IMR-90 (cell line): ENCODE measurements around the gene C1orf116. TPM values are rescaled to one million over a fixed set of nuclear protein-coding genes. Genes with fewer than 3 reads are reported as not detected.

Source experiments
- ATAC-seq: fragments of 200-7000 bp; cut with Tn5 transposase; 2 replicates; pipeline ENCODE4 v1.9.1; 2020; ENCODE audit warnings: low read depth, mild to moderate bottlenecking, moderate library complexity
- BruUV-seq: library from RNA; stranded (reverse); fragments of 400-500 nt; replicated peaks from 2 replicates; lab custom pipeline; 2021; lab: Mats Ljungman, UMichigan
- CTCF ChIA-PET: fragments of 300-600 bp; formaldehyde crosslinking; extraction: SDS; loops from one replicate; lab custom pipeline; 2021; ENCODE audit warnings: antibody characterized with exemption; lab: Yijun Ruan, JAX
- POLR2A ChIA-PET: fragments of 300-600 bp; sonication (Branson Sonifier 250); formaldehyde crosslinking; loops from one replicate; lab custom pipeline; 2022; ENCODE audit warnings: antibody characterized with exemption; ENCODE audit not compliant: unreplicated experiment; lab: Charles Lee
- DNase-seq: peaks from one replicate; pipeline ENCODE4 v3.0.0; 2013
- H2AFZ ChIP-seq: replicated peaks from 2 replicates; pipeline ENCODE3; 2013; ENCODE audit warnings: low read length, mild to moderate bottlenecking; ENCODE audit not compliant: poor library complexity
- H2AK5ac ChIP-seq: 2 replicates; pipeline ENCODE4 v1.6.1; 2013; ENCODE audit warnings: low read depth, low read length, inconsistent platforms
- H2AK9ac ChIP-seq: replicated peaks from 2 replicates; pipeline ENCODE3; 2013; ENCODE audit warnings: mild to moderate bottlenecking, low read depth, low read length, moderate library complexity; ENCODE audit not compliant: poor library complexity
- H2BK120ac ChIP-seq: 2 replicates; pipeline ENCODE4 v1.6.1; 2013; ENCODE audit warnings: low read depth, low read length, inconsistent platforms
- H2BK15ac ChIP-seq: 3 replicates; pipeline ENCODE4 v1.6.1; 2013; ENCODE audit warnings: low read depth, low read length, inconsistent platforms
- H2BK20ac ChIP-seq: 2 replicates; pipeline ENCODE4 v1.6.1; 2013; ENCODE audit warnings: low read depth, mild to moderate bottlenecking, inconsistent platforms, low read length, moderate library complexity
- H2BK5ac ChIP-seq: 2 replicates; pipeline ENCODE4 v1.6.1; 2013; ENCODE audit warnings: mild to moderate bottlenecking, low read depth, low read length, inconsistent platforms; ENCODE audit not compliant: poor library complexity, severe bottlenecking
- H3K14ac ChIP-seq: replicated peaks from 2 replicates; pipeline ENCODE4 v1.6.1; 2013; ENCODE audit warnings: low read depth, low read length, inconsistent platforms
- H3K18ac ChIP-seq: 2 replicates; pipeline ENCODE4 v1.6.1; 2013; ENCODE audit warnings: low read depth, low read length, control low read depth
- H3K23ac ChIP-seq: 2 replicates; pipeline ENCODE4 v1.6.1; 2013; ENCODE audit warnings: low read depth, low read length, inconsistent platforms
- H3K27ac ChIP-seq: 2 replicates; pipeline ENCODE4 v1.5.1; 2013; ENCODE audit warnings: mild to moderate bottlenecking, control low read depth, low read length; ENCODE audit not compliant: insufficient read depth
- H3K27me3 ChIP-seq: 2 replicates; pipeline ENCODE4 v1.6.1; 2013; ENCODE audit warnings: low read length; ENCODE audit not compliant: control insufficient read depth, insufficient read depth
- H3K36me3 ChIP-seq: 2 replicates; pipeline ENCODE4 v1.6.1; 2013; ENCODE audit warnings: low read length, mixed read lengths; ENCODE audit not compliant: control insufficient read depth, insufficient read depth
- H3K4ac ChIP-seq: 2 replicates; pipeline ENCODE4 v1.6.1; 2013; ENCODE audit warnings: low read depth, low read length, inconsistent platforms
- H3K4me1 ChIP-seq: 2 replicates; pipeline ENCODE4 v1.6.1; 2013; ENCODE audit warnings: low read length, mixed read lengths; ENCODE audit not compliant: control insufficient read depth, insufficient read depth
- H3K4me2 ChIP-seq: 2 replicates; pipeline ENCODE4 v1.6.1; 2013; ENCODE audit warnings: low read depth, mild to moderate bottlenecking, control low read depth, low read length, moderate library complexity
- H3K4me3 ChIP-seq: 2 replicates; pipeline ENCODE4 v1.5.1; 2013; ENCODE audit warnings: low read depth, mild to moderate bottlenecking, control low read depth, low read length, moderate library complexity; ENCODE audit not compliant: insufficient read depth
- H3K56ac ChIP-seq: 2 replicates; pipeline ENCODE4 v1.6.1; 2013; ENCODE audit warnings: low read length, inconsistent platforms; ENCODE audit not compliant: insufficient read depth; ENCODE audit errors: extremely low read depth
- H3K79me1 ChIP-seq, 2 experiments: 2 replicates each; pipeline ENCODE4 v1.6.1; 2013; ENCODE audit warnings: low read length in 2 of 2, inconsistent platforms in 1 of 2, low read depth in 1 of 2
- H3K9ac ChIP-seq: 2 replicates; pipeline ENCODE4 v1.6.1; 2013; ENCODE audit warnings: low read depth, low read length, control low read depth
- H3K9me1 ChIP-seq: 2 replicates; pipeline ENCODE4 v1.6.1; 2013; ENCODE audit warnings: low read length, inconsistent platforms; ENCODE audit not compliant: insufficient read depth
- H3K9me3 ChIP-seq: 2 replicates; pipeline ENCODE4 v1.6.1; 2013; ENCODE audit warnings: low read length; ENCODE audit not compliant: control insufficient read depth, insufficient read depth
- H4K20me1 ChIP-seq: 2 replicates; pipeline ENCODE4 v1.6.1; 2013; ENCODE audit warnings: low read length, inconsistent platforms; ENCODE audit not compliant: insufficient read depth
- H4K5ac ChIP-seq: 2 replicates; pipeline ENCODE4 v1.6.1; 2013; ENCODE audit warnings: mild to moderate bottlenecking, low read depth, low read length, control low read depth
- H4K8ac ChIP-seq, 2 experiments: 2 replicates each; pipeline ENCODE4 v1.6.1; 2013; ENCODE audit warnings: low read depth in 2 of 2, low read length in 2 of 2, control low read depth in 1 of 2, inconsistent platforms in 1 of 2
- H4K91ac ChIP-seq: 2 replicates; pipeline ENCODE4 v1.6.1; 2013; ENCODE audit warnings: low read depth, low read length, inconsistent platforms; ENCODE audit not compliant: insufficient read depth
- BHLHE40 ChIP-seq: fragments of 150-350 bp; IDR thresholded peaks from 2 replicates; pipeline ENCODE4 v1.6.1; 2016; ENCODE audit warnings: mild to moderate bottlenecking, low read depth, low read length
- CEBPB ChIP-seq: IDR thresholded peaks from 2 replicates; pipeline ENCODE4 v1.6.1; 2012; ENCODE audit warnings: low read depth, low read length, improper control_type of control experiment
- CHD1 ChIP-seq: IDR thresholded peaks from 2 replicates; pipeline ENCODE4 v1.6.1; 2012; ENCODE audit warnings: low read depth, low read length, improper control_type of control experiment
- CTCF ChIP-seq: conservative IDR thresholded peaks from 2 replicates; pipeline ENCODE4 v1.5.1; 2012; ENCODE audit warnings: mild to moderate bottlenecking, low read depth, low read length, improper control_type of control experiment
- ELK1 ChIP-seq: fragments of 150-350 bp; IDR thresholded peaks from 2 replicates; pipeline ENCODE4 v1.6.1; 2016; ENCODE audit warnings: low read depth, mild to moderate bottlenecking, low read length, moderate library complexity, borderline replicate concordance
- FOS ChIP-seq: fragments of 150-350 bp; IDR thresholded peaks from 2 replicates; pipeline ENCODE4 v1.6.1; 2016; ENCODE audit warnings: low read depth, low read length
- MAFK ChIP-seq: IDR thresholded peaks from 2 replicates; pipeline ENCODE4 v1.6.1; 2012; ENCODE audit warnings: low read depth, low read length, improper control_type of control experiment
- MAZ ChIP-seq: IDR thresholded peaks from 2 replicates; pipeline ENCODE4 v1.6.1; 2012; ENCODE audit warnings: low read depth, mild to moderate bottlenecking, low read length, improper control_type of control experiment, moderate library complexity, borderline replicate concordance
- MXI1 ChIP-seq: IDR thresholded peaks from 2 replicates; pipeline ENCODE4 v1.6.1; 2012; ENCODE audit warnings: low read depth, mild to moderate bottlenecking, low read length, moderate library complexity, borderline replicate concordance
- NFE2L2 ChIP-seq: fragments of 150-350 bp; IDR thresholded peaks from 2 replicates; pipeline ENCODE4 v1.6.1; 2016; ENCODE audit warnings: low read depth, mild to moderate bottlenecking, low read length
- POLR2A ChIP-seq: IDR thresholded peaks from 2 replicates; pipeline ENCODE4 v1.6.1; 2012; ENCODE audit warnings: mild to moderate bottlenecking, low read depth, low read length
- RAD21 ChIP-seq: IDR thresholded peaks from 2 replicates; pipeline ENCODE4 v1.6.1; 2012; ENCODE audit warnings: low read length, improper control_type of control experiment
- RCOR1 ChIP-seq: IDR thresholded peaks from 2 replicates; pipeline ENCODE4 v1.6.1; 2012; ENCODE audit warnings: mild to moderate bottlenecking, low read length, improper control_type of control experiment; ENCODE audit not compliant: insufficient replicate concordance
- RFX5 ChIP-seq: IDR thresholded peaks from 2 replicates; pipeline ENCODE4 v1.8.0; 2012; ENCODE audit warnings: low read depth, mild to moderate bottlenecking, low read length, moderate library complexity
- SMC3 ChIP-seq: fragments of 150-350 bp; IDR thresholded peaks from 2 replicates; pipeline ENCODE4 v1.6.1; 2016; ENCODE audit warnings: low read depth, mild to moderate bottlenecking, antibody characterized with exemption, low read length, moderate library complexity
- WGBS, 2 experiments: methylation state at CpG; one replicate each; pipeline versions ENCODE4 v1.1.5 to v1.1.7; 2013; ENCODE audit warnings: missing lambda C conversion rate in 2 of 2; ENCODE audit not compliant: insufficient read length in 1 of 2; ENCODE audit errors: extremely low coverage in 2 of 2; 5-methylcytosine and 5-hydroxymethylcytosine counted together
- dilution Hi-C: fragments of 300-500 bp; cut with HindIII; formaldehyde crosslinking; loops from one replicate; pipeline ENCODE4 v1.14.3; 2018; ENCODE audit warnings: low sequenced_read_pairs; ENCODE audit not compliant: unreplicated experiment
- in situ Hi-C: fragments of 300-500 bp; cut with MboI; formaldehyde crosslinking; loops from 3 replicates; pipeline ENCODE4 v1.14.3; 2019; ENCODE audit warnings: low sequenced_read_pairs, inconsistent platforms, mixed read lengths
- intact Hi-C: fragments of 100-400 bp; cut with micrococcal nuclease; formaldehyde crosslinking; loops from 2 replicates; pipeline ENCODE4 v1.10.0; 2022
- polyA plus RNA-seq, 3 experiments: library from polyadenylated mRNA; depleted of rRNA; stranded (reverse); fragments of >200 nt; gene quantifications; 2 replicates each; pipeline ENCODE4 v1.2.3, GENCODE V29; 2012; ENCODE audit warnings: low replicate concordance in 1 of 3
- total RNA-seq: library from RNA; depleted of rRNA; stranded (reverse); fragments of >200 nt; gene quantifications from 2 replicates; pipeline ENCODE4 v1.2.3, GENCODE V29; 2012
- TF ChIP-seq, protein P1 (sequence below): fragments of 150-350 bp; IDR thresholded peaks from 2 replicates; pipeline ENCODE4 v1.6.1; 2017; ENCODE audit warnings: mild to moderate bottlenecking, antibody characterized with exemption, low read length, low read depth

Gene C1orf116
- total and polyA plus RNA-seq, 2 of the 4 experiments (the other 2 are of a cell fraction): under 0.01 to 0.03 TPM

DNA sequence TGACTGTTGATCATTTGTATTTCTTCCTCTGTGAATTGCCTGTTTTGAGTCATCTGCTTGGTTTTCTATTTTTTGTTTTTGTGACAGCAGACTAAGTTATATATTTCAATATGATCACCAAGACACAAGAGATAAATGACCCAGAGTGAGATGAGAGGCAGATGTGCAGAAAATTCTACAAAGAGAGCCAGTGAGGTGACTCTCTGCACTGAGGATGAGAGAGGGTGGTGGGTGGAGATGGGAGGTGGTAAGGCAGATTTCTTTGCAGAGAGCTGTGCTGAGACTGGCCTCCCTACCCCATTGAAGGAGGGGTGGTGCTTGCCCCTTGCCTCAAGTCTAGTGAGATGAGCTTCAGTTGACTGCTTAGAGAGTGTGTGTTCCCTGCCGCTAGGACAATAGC, 44.7 kb downstream of the C1orf116 start:
- Histone ChIP-seq H4K20me1 (no peaks in the 10 kb centered on the region), H3K23ac (no peak overlapping the region), H2BK15ac (no peak overlapping the region), H3K27ac (no peak overlapping the region), H2AK5ac (no peak overlapping the region), H2BK120ac (no peak overlapping the region), H2BK5ac (no peak overlapping the region), H3K4me2 (no peak overlapping the region), H2AFZ (no peak overlapping the region), H3K9me1 (no peaks in the 10 kb centered on the region), H2BK20ac (no peak overlapping the region), H3K9me3 (peaks cover 3% of the 10 kb centered on the region; the same call in 1 of the 2 replicates), H3K4ac (no peak overlapping the region), H3K36me3 (no peaks in the 10 kb centered on the region), H3K56ac (no peak overlapping the region), H4K8ac (no peak overlapping the region), H3K18ac (no peak overlapping the region), H3K4me3 (no peak overlapping the region), H2AK9ac (peak overlapping the region; percentile 33), H4K91ac (no peak overlapping the region), H3K79me1 (no peaks in the 10 kb centered on the region), H3K9ac (no peak overlapping the region), H3K27me3 (peaks cover 42% of the 10 kb centered on the region), H4K5ac (no peak overlapping the region), H3K4me1 (no peaks in the 10 kb centered on the region), H3K14ac (no peak overlapping the region)
- no peak for ATAC-seq
- intact Hi-C loops: loop anchor here (10.0 kb wide), 3 partner anchors 253 to 513 kb away; partner anchors contain the start of genes DYRK3 and IKBKE
- POLR2A ChIA-PET: no interaction called here
- dilution Hi-C loops: no loop called here
- WGBS, 2 experiments: no CpG with 5 or more reads among the region's 1 CpG
- DNase-seq: no peak
- no TSS peak for BruUV-seq
- CTCF ChIA-PET: no interaction called here
- no peak for TF ChIP-seq MAFK
- TF ChIP-seq BHLHE40: no peak
- TF ChIP-seq ELK1: no peak
- no peak for TF ChIP-seq MXI1
- TF ChIP-seq RAD21: no peak
- no peak for TF ChIP-seq CEBPB
- TF ChIP-seq FOS: no peak
- TF ChIP-seq SMC3: no peak
- no peak for TF ChIP-seq CTCF
- TF ChIP-seq MAZ: no peak
- TF ChIP-seq CHD1: no peak
- TF ChIP-seq, protein P1, sequence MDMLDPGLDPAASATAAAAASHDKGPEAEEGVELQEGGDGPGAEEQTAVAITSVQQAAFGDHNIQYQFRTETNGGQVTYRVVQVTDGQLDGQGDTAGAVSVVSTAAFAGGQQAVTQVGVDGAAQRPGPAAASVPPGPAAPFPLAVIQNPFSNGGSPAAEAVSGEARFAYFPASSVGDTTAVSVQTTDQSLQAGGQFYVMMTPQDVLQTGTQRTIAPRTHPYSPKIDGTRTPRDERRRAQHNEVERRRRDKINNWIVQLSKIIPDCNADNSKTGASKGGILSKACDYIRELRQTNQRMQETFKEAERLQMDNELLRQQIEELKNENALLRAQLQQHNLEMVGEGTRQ: no peak
- no peak for TF ChIP-seq POLR2A
- no peak for TF ChIP-seq RCOR1
- no peak for TF ChIP-seq NFE2L2
- TF ChIP-seq RFX5: no peak
- in situ Hi-C loops: no loop called here
